Suprapubic skin (tissue), 3 donors: ENCODE measurements around the gene NELL1.

Experiments
- CTCF ChIP-seq, 2 donors: fragments of 200-600 bp in 1 of 2; fragments of 450-650 bp in 1 of 2; sonication (generic) in 1 of 2; IDR thresholded peaks; one replicate each; pipeline ENCODE4 v1.5.1; 2016 to 2019; ENCODE audit warnings: antibody characterized with exemption in 2 of 2, mild to moderate bottlenecking in 1 of 2, moderate library complexity in 1 of 2
- EP300 ChIP-seq: sonication (generic); formaldehyde crosslinking; IDR thresholded peaks from one replicate; pipeline ENCODE4 v1.6.1; 2017; ENCODE audit warnings: antibody characterized with exemption

- TF ChIP-seq CTCF (IDR thresholded peaks at IDR 0.05) (no peak), EP300 (no peak)
These were observed 559.8 kb downstream of the NELL1 start for GRCh38 chr11:21229224-21229623.
